ENCODE measurements around the gene TIFAB. TPM values are rescaled to one million over a fixed set of nuclear protein-coding genes. Genes with fewer than 3 reads are reported as not detected.

TIFAB gene
- total RNA-seq, 4 donors from 2014 or later: 0.08 TPM; not detected in 3

GRCh38 chr5:135402031-135402430, 50.1 kb downstream of the TIFAB start:
- TF ChIP-seq EP300 (IDR thresholded peaks at IDR 0.05) (no peak), POLR2A (IDR thresholded peaks at IDR 0.05) (no peak), POLR2AphosphoS5 (IDR thresholded peaks at IDR 0.05) (no peak)
- TF ChIP-seq, protein P1, sequence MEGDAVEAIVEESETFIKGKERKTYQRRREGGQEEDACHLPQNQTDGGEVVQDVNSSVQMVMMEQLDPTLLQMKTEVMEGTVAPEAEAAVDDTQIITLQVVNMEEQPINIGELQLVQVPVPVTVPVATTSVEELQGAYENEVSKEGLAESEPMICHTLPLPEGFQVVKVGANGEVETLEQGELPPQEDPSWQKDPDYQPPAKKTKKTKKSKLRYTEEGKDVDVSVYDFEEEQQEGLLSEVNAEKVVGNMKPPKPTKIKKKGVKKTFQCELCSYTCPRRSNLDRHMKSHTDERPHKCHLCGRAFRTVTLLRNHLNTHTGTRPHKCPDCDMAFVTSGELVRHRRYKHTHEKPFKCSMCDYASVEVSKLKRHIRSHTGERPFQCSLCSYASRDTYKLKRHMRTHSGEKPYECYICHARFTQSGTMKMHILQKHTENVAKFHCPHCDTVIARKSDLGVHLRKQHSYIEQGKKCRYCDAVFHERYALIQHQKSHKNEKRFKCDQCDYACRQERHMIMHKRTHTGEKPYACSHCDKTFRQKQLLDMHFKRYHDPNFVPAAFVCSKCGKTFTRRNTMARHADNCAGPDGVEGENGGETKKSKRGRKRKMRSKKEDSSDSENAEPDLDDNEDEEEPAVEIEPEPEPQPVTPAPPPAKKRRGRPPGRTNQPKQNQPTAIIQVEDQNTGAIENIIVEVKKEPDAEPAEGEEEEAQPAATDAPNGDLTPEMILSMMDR (IDR thresholded peaks at IDR 0.05): no peak
- Histone ChIP-seq H3K9me3 (no peaks in the 10 kb centered on the region), H3K27me3 (no peaks in the 10 kb centered on the region), H3K36me3 (no peaks in the 10 kb centered on the region), H3K4me3 (no peak overlapping the region), H3K27ac (no peak overlapping the region), H3K4me1 (peaks cover 23% of the 10 kb centered on the region)
- no peak for DNase-seq (ENCODE audit: low spot score in 2 of 2)
- WGBS: 85% methylated on average over 2 of the region's 2 CpGs

GRCh38 chr5:135400866-135401265, 51.3 kb downstream of the TIFAB start:
- Histone ChIP-seq H3K4me3 (no peak overlapping the region), H3K4me1 (peaks cover 34% of the 10 kb centered on the region), H3K27me3 (no peaks in the 10 kb centered on the region), H3K36me3 (no peaks in the 10 kb centered on the region), H3K9me3 (no peaks in the 10 kb centered on the region), H3K27ac (no peak overlapping the region)
- TF ChIP-seq, protein P1 (IDR thresholded peaks at IDR 0.05): no peak
- TF ChIP-seq POLR2A (IDR thresholded peaks at IDR 0.05) (no peak), POLR2AphosphoS5 (IDR thresholded peaks at IDR 0.05) (no peak)
- no peak for DNase-seq (ENCODE audit: low spot score in 2 of 2)
- 65% methylated on average over 5 of the region's 5 CpGs for WGBS

GRCh38 chr5:135399794-135400542, 52.2 kb downstream of the TIFAB start:
- TF ChIP-seq, protein P1 (IDR thresholded peaks at IDR 0.05): no peak
- TF ChIP-seq POLR2A (IDR thresholded peaks at IDR 0.05) (no peak), EP300 (IDR thresholded peaks at IDR 0.05) (no peak), POLR2AphosphoS5 (IDR thresholded peaks at IDR 0.05) (no peak)
- H3K27ac ChIP-seq: peak overlapping the region; percentile 89
- no peaks in the 10 kb centered on the region for H3K9me3 ChIP-seq
- peak overlapping the region; percentile 91 for H3K4me3 ChIP-seq
- H3K4me1 ChIP-seq: peaks cover 43% of the 10 kb centered on the region
- 33% methylated on average over 25 of the region's 25 CpGs for WGBS
- H3K36me3 ChIP-seq: no peaks in the 10 kb centered on the region
- no peak for DNase-seq (ENCODE audit: low spot score in 2 of 2)
- H3K27me3 ChIP-seq: no peaks in the 10 kb centered on the region

DNA sequence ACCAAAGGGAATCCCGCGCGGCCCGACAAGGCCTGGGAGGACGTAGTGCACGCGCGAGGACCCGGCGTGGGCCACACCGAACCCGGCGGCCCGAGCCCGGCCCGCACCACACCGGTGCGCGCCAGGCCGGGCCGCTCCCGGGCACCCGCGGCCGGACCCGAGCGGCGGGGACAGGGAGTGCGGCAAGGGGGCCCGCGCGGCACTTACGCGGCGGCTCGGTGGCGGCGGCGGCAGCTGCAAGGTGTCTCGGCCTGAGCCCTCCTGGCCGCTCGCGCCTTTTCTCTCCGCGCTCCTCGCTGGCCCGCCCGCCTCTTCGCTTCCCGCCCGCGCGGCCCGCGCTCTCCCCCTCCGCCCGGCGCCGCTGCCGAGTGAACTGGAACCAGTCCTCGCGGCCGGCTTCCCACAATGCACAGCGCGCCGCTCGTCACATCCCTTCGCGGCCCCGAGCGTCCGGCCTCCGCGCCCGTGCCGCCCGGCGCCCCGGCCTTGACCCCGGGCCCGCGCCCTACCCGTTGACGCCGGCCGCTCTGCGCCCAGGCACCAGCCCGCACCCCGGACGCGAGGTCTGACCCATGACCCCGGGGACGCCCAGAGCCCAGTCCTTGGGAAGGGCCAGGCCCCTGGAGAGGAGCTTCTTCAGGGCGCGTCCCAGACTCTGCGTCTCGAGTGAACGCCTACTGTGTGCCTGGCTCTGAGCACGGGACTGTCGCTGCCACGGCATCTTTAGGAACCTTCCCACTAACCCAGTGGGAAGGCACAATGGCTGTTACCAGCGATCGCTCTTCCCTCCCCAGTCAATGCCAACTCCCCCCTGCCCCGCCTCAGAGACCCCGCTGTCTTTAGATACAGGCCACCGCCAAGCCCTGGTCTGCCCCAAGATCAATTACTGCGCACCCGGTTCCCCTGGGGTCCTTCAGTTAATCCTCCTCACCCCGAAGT, 53.0 kb downstream of the TIFAB start, which contains the start of gene MACROH2A1:
Gene MACROH2A1 (minus strand): TSS at position 377 of the 939 bp plus-strand sequence. CDS start 10,138 bp downstream, outside the sequence.
- H3K4me1 ChIP-seq: peaks cover 50% of the 10 kb centered on the region
- peak within 1 kb of the TSS; percentile 89 for H3K27ac ChIP-seq
- H3K36me3 ChIP-seq: no peaks in the 10 kb centered on the region
- H3K4me3 ChIP-seq: peak within 1 kb of the TSS; percentile 91
- DNase-seq (ENCODE audit: low spot score in 2 of 2): peak; percentile 91 to 95
- TF ChIP-seq, protein P1 (IDR thresholded peaks at IDR 0.05): no peak
- TF ChIP-seq POLR2AphosphoS5 (IDR thresholded peaks at IDR 0.05): peak in 2 of 3 donors; percentile 13 to 36
- no peak for TF ChIP-seq EP300 (IDR thresholded peaks at IDR 0.05)
- peak; percentile 58 to 78 for TF ChIP-seq POLR2A (IDR thresholded peaks at IDR 0.05)
- WGBS: 3% methylated on average over 26 of the region's 109 CpGs
- H3K27me3 ChIP-seq: no peaks in the 10 kb centered on the region
- H3K9me3 ChIP-seq: no peaks in the 10 kb centered on the region

All from suprapubic skin (tissue), 4 donors.